Measurements from ENCODE around the gene TNFRSF13B.

GRCh38 chr17:16908273-16908672, 63.6 kb downstream of the TNFRSF13B start:
- TF ChIP-seq CTCF (IDR thresholded peaks at IDR 0.05; ENCODE audit: insufficient read depth, low read length) = no peak
- TF ChIP-seq POLR2AphosphoS5 (IDR thresholded peaks at IDR 0.05; ENCODE audit: low read depth) = no peak
- no peak for TF ChIP-seq REST (IDR thresholded peaks at IDR 0.05; ENCODE audit: insufficient replicate concordance, low read depth)
- TF ChIP-seq GABPA (IDR thresholded peaks at IDR 0.05; ENCODE audit: low read depth) = no peak
